Subcutaneous adipose tissue (tissue), 4 donors: Measurements from ENCODE around the gene PPP1CC. TPM values are rescaled to one million over a fixed set of nuclear protein-coding genes. Genes with fewer than 3 reads are reported as not detected.

Source experiments
- total RNA-seq, 4 donors: library from RNA; depleted of rRNA; stranded (reverse); fragments of >200 nt; gene quantifications; one replicate each; pipeline ENCODE4 v1.1.0, GENCODE V29; 2016
- TF ChIP-seq, protein P1 (sequence below): fragments of 450-650 bp; IDR thresholded peaks from one replicate; pipeline ENCODE4 v1.5.1; 2016; ENCODE audit warnings: low read depth, mild to moderate bottlenecking, control low read depth, antibody characterized with exemption, moderate library complexity

The PPP1CC gene
- total RNA-seq, 4 donors from 2014 or later, result 103 to 173 (median 118) TPM

DNA sequence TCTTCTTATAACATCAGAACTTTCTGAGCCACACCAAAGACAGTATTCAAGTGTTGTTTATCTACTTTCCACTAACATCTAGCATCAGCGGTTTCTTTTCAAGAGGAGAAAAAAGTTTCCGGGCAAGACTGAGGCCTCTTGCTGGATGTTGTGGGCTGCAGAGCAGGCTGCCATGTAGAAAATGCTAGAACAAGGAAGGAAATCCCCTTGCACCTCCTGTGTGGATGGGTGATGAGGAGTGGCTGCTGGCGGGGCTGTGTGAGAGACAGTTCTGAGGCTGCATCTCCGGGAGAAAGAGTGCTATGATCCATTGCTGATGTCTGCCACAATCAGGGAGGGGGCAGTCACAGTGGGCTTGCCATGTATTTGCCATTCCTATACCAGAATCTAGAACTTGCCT lies 37.8 kb upstream of the PPP1CC start:
- TF ChIP-seq, protein P1, sequence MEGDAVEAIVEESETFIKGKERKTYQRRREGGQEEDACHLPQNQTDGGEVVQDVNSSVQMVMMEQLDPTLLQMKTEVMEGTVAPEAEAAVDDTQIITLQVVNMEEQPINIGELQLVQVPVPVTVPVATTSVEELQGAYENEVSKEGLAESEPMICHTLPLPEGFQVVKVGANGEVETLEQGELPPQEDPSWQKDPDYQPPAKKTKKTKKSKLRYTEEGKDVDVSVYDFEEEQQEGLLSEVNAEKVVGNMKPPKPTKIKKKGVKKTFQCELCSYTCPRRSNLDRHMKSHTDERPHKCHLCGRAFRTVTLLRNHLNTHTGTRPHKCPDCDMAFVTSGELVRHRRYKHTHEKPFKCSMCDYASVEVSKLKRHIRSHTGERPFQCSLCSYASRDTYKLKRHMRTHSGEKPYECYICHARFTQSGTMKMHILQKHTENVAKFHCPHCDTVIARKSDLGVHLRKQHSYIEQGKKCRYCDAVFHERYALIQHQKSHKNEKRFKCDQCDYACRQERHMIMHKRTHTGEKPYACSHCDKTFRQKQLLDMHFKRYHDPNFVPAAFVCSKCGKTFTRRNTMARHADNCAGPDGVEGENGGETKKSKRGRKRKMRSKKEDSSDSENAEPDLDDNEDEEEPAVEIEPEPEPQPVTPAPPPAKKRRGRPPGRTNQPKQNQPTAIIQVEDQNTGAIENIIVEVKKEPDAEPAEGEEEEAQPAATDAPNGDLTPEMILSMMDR, result no peak

DNA sequence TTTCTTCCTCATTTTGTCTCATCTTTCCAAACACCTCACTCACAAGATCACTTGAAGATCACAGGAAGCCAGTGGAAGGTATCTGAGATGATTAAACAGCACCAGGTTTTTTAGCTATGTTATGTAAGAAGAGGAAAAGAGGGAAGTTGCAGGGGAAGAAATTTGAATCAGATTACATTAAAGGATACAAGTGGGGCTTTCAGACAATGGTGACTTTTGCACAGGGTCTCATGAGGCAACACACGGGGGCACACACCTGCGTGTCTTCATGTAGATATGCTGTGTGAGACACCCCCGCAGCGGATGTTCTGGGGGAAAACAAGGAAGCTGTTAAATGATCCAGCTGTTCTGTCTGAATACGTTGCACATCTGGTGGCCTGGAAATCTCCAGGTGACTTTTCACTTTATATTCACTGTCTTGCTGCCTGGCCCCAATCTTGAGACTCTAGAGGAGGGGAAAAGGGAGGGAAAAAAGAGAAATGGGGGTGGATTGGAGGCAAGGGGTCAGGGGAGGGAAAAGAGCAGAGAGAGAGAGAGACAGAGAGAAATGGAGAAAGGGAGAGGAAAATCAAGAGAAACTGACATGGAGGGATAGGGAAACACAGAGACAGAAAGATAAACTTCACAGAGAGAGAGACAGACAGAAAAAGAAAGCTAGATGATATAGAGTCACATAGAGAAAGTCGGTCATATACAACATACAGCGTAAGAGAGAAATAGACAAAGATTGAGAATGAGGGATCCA lies 36.3 kb upstream of the PPP1CC start:
- TF ChIP-seq, protein P1, result no peak

- TF ChIP-seq, protein P1, result no peak
These were observed 33.7 kb upstream of the PPP1CC start for GRCh38 chr12:110776410-110776809.

DNA sequence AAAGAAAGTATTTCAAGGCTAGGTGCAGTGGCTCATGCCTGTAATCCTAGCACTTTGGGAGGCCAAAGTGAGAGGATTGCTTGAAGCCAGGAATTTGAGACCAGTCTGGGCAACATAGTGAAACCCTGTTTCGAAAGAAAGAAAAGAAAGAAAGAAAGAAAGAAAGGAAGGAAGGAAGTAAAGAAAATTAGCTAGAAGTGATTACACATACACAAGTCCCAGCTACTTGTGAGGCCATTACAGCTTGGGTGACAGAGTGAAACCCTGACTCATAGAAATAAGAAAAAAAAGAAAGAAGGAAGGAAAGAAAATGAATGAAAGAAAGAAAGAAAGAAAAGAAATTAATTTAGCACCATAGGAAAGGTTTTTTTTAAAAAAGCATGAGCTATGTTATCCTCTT lies 33.3 kb upstream of the PPP1CC start:
- TF ChIP-seq, protein P1, result no peak

GRCh38 chr12:110774824-110775223 lies 32.1 kb upstream of the PPP1CC start:
- TF ChIP-seq, protein P1, result no peak

DNA sequence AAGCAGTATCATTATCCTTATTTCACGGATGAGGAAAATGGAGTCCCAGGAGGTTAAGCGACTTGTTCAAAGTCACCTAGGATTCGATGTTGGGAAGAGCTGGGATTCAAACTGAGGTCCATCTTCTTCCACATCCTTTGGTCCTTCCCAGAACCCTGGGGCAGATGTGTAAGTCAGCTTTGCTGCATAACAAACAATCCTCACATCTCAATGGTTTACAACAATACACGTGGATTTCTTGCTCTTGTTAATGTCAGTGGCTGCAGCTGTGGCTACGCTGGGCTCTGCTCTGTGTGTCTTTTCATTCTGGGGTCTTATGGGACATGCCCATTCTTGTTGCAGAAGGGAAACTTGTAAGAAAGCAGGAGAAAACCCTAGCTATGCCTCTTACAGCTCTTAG lies 26.3 kb upstream of the PPP1CC start:
- TF ChIP-seq, protein P1, result no peak

- TF ChIP-seq, protein P1, result no peak
These were observed 25.2 kb upstream of the PPP1CC start for GRCh38 chr12:110767863-110768262.
